GM15510 (cell line): ENCODE data around the gene ZNF672.
A peak's percentile ranks its signal among the peaks of the same experiment; 100 is the strongest.

Experiments used
- POLR2A ChIP-seq: IDR thresholded peaks from 3 replicates; pipeline ENCODE4 v1.6.1; 2011; ENCODE audit warnings: borderline replicate concordance; ENCODE audit not compliant: insufficient read length; ENCODE audit errors: extremely low read depth

The ZNF672 gene

GRCh38 chr1:248837781-248838356 is at the start of gene ZNF672:
Gene ZNF672 (plus strand): TSS chr1:248838224. CDS start chr1:248847275, 9,051 bp downstream.
- peak; percentile 81 for TF ChIP-seq POLR2A

GRCh38 chr1:248788327-248788726 is 49.7 kb upstream of the ZNF672 start:
- TF ChIP-seq POLR2A: no peak

- TF ChIP-seq POLR2A: no peak
These were observed 47.6 kb upstream of the ZNF672 start for GRCh38 chr1:248790456-248790855.

DNA sequence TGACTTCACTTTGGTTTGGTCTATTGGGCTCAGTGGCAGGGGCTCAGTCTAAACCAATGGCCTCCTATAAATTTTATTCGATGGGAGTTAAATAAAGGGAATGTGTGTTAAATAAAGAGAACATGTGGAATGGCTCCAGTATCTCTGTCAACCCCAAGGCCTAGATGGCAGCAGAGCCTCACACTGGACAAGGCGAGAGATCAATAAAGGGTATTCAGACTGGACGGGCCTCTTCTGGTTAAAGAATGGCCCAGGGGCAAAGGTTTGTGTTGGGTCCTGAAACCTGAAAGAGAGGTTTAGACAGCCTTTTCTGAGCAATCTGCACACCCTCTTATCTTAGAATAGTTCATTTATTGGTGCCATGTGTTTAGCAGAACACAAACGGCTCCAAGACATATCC is 47.0 kb upstream of the ZNF672 start:
- no peak for TF ChIP-seq POLR2A

DNA sequence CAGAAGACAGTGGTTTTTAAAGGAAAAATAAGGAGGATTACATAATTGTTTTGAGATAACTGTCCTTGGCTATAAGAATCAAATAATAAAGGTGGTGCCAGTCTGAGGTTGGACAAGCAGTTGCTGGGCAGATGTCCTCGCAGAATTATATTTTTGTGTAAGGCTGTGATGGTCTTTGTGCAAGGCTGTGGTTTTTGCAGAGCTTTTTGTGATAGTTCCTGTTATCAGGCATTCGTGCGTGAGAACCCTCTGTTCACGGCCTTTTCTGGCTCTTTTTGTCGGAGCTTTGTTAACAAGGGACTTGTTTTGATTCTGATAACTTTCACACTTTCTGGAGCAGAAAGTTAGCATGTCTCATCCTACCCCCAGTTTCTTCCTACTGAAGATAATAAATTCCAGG is 45.7 kb upstream of the ZNF672 start:
- no peak for TF ChIP-seq POLR2A

GRCh38 chr1:248793592-248793991 is 44.4 kb upstream of the ZNF672 start:
- TF ChIP-seq POLR2A: no peak

DNA sequence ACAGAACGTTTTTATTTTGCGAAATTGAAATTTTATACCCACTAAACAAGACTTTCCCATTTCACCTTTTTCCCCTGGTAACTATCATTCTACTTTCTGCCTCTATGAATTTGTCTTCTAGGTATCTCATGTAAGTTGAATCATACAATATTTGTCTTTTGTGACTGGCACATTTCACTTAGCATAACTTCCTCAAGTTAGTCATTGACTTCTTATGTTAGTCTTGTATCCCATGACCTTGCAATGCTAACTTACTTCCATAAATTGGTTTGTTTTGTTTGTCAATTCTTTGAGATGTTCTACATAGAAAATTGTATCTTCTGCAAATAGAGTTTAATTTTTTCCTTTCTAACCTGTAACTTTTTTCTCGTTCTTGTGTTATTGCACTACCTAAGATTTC is 39.2 kb upstream of the ZNF672 start:
- TF ChIP-seq POLR2A: no peak

- no peak for TF ChIP-seq POLR2A
These were observed 37.6 kb upstream of the ZNF672 start for GRCh38 chr1:248800459-248800858.

- no peak for TF ChIP-seq POLR2A
These were observed 35.6 kb upstream of the ZNF672 start for GRCh38 chr1:248802454-248802853.

- peak; percentile 25 for TF ChIP-seq POLR2A
These were observed 33.0 kb upstream of the ZNF672 start for GRCh38 chr1:248804771-248805681.

DNA sequence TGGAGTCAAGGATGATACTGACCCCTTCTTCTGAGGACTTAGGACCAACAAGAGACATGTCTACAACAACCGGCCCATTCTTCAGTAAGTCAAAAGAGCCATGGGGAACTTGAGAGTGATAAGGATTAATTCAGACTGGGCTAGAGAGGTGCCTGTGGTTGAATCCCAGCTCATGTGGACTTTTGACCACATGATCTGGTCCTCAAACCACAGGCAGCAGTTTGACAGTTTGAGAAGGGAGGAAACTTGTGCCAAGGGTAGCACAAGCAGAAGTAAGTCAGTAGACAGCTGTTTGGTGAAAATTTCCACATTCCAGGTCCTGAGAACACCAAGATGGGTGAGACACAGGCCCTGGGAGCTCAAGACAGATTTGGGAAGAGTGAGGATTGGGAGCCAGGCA is 32.1 kb upstream of the ZNF672 start:
- TF ChIP-seq POLR2A: no peak

GRCh38 chr1:248807067-248807737 is 30.8 kb upstream of the ZNF672 start:
- TF ChIP-seq POLR2A: no peak

DNA sequence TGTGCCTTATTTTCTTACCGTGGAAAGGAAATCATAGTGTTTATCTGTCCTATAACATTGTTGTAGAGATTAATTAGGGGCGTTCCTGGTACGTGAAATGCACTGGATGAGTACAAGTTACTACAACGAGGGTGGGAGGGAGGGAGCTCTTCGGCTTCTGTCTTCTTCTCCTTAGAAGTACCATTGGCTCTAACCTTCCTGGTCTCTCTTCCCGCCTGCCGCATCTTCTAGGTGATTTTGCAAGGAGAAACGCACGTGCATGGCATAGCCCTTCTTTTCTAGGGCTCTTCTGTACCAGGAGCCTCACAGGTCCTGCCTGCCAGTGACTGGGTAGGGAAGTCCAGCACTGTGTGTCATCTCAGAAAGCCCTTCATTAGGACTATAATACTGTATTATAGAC is 29.1 kb upstream of the ZNF672 start:
- TF ChIP-seq POLR2A: no peak

- TF ChIP-seq POLR2A: no peak
These were observed 27.9 kb upstream of the ZNF672 start for GRCh38 chr1:248810000-248810726.
